ENCODE measurements around the gene PSTK.
A peak's percentile ranks its signal among the peaks of the same experiment; 100 is the strongest.

PSTK gene, protein sequence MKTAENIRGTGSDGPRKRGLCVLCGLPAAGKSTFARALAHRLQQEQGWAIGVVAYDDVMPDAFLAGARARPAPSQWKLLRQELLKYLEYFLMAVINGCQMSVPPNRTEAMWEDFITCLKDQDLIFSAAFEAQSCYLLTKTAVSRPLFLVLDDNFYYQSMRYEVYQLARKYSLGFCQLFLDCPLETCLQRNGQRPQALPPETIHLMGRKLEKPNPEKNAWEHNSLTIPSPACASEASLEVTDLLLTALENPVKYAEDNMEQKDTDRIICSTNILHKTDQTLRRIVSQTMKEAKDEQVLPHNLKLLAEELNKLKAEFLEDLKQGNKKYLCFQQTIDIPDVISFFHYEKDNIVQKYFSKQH

DNA sequence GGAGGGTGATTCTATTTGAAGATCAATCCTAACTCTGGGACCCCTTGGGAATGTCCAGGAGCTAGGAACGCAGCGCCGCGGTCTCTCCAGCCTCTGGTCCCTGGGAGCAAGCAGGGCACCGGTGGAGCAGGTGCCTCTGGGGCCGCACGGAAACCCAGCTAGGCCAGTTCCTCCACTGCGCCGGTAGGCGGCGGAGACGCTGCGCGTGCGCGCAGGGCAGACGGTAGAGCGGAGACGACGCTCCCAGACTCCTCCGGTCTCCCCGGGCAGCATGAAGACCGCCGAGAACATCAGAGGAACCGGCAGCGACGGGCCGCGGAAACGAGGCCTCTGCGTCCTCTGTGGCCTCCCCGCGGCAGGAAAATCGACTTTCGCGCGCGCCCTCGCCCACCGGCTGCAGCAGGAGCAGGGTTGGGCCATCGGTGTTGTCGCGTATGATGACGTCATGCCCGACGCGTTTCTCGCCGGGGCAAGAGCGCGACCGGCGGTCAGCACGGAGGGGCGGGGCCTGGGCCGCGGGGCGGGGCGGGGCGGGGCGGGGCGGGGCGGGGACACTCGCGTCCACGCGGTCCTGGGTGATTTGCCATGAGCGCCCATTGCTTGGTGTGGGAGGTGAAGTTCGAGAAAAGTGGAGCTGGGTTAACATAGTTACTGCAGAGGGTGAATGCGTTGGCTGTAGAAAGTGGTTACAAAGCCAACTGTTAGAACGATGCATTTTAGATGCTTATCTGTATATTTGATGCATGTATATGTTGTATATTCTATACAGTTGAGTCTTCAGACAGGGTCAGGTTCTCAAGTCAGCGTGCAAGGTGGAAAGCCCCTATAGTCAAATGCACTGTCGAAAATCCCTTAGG, at the start of gene PSTK:
TSS of gene PSTK (plus strand) at position 193 of the 857 bp plus-strand sequence. CDS start at position 272, 79 bp downstream.
- peak; percentile 91 for DNase-seq

DNA sequence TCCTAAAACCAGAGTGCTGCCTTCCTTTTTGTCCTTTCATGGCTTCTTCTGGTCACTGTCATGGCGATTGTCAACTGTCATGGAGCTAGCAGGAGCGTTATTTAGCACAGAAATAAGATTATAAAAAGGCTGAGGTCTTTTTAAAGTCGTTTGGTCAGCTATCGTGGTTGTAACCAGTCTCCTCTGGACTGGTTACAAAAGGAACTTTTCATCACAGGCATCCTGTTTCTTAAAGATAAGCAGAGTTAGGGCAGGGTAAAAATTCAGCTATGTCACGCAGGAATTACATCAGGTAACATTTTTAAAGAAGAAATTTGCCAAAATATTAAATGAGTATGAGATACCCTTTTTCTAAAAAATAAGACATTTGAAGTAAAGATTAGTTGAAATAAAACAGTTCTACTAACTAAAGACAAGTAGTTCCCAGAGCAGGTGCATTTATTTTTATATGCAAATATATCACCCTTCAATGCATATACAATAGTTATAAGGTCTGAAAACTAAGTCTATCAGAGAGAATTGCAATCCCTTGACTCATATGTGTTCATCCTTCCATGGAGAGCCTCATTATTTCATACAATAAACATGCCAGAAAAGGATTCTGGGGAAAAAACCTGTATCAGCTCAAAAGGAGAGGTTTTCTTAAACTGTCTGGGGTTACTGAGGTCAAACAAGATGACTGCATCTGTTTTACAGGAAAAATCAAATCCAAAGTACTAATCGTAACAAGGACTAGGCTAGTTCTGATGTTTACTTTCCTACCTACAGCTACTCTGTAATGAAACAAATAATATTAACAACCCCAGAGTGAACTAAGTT, 48.9 kb upstream of the PSTK start:
- DNase-seq = no peak

DNA sequence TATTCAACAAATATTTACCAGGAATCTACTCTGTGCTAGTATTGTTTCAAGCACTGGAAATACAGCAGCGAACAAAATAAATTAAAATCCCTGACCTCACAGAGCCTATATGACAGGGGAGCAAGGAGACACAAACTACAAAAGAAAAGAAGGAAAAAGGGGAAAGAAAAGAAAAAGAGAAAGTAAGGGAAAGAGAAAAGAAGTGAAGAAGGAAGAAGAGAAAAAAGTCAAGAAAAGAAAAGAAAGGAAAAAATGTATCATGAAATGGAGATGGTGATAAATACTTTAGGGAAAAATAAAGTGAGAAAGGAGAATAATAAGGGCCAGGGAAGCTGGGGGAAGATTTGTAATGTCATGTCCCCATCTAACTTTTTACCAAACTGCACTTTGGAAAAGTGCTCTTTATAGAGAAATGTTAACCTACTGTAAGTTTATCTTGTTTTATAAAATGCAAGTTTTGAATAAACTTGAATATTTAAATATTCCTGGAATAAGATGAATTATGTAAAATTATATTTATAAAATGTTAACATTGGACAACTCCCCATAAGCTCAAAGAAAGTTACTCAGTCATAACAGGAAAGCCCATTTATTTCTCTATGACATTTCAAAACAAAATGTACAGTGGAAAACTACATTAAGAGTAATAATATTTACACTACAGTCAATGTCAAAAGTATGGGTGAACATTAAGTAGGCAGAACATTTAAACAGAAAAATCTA, 40.9 kb upstream of the PSTK start:
- no peak for DNase-seq

DNA sequence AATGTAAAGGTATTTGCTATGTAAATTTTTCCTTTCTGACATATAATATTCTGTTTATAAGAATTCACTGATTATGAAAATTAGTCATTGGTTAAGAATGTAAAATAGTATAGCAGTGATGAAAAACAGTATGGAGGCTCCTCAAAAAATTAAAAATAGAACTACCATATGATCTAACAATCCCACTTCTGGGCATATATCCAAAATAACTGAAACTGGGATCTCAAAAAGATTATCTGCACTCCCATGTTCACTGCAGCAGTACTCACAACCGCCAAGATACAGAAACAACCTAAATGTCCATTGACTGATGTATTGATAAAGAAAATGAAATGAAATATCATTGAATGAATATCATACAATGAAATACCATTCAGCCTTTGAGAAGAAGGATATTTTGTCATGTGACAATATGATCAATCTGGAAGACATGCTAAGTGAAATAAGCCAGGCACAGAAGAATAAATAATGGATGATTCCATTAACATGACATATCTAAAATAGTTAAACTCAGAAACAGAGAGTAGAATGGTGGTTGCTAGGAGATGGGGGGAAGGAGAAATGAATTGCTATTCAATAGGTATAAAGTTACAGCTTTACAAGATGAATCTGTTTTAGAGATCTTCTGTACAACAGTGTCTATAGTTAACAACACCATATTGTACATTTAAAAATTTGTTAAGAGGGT, 40.2 kb upstream of the PSTK start:
- no peak for DNase-seq

DNA sequence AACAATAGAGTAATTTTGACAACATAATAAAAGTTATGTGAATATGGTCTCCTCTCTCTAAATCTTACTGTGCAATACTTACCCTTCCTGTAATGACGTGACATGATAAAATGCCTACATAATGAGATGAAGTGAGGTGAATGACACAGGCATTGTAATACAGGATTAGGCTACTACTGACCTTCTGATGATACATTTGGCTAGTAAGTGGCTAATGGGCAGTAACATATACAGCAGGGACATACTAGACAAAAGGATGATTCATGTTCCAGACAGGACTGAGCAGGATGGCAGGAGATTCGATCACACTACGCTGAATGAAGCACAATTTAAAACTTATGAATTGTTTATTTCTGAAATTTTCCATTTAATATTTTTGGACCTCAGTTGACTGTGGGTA, 30.9 kb upstream of the PSTK start:
- no peak for DNase-seq

DNA sequence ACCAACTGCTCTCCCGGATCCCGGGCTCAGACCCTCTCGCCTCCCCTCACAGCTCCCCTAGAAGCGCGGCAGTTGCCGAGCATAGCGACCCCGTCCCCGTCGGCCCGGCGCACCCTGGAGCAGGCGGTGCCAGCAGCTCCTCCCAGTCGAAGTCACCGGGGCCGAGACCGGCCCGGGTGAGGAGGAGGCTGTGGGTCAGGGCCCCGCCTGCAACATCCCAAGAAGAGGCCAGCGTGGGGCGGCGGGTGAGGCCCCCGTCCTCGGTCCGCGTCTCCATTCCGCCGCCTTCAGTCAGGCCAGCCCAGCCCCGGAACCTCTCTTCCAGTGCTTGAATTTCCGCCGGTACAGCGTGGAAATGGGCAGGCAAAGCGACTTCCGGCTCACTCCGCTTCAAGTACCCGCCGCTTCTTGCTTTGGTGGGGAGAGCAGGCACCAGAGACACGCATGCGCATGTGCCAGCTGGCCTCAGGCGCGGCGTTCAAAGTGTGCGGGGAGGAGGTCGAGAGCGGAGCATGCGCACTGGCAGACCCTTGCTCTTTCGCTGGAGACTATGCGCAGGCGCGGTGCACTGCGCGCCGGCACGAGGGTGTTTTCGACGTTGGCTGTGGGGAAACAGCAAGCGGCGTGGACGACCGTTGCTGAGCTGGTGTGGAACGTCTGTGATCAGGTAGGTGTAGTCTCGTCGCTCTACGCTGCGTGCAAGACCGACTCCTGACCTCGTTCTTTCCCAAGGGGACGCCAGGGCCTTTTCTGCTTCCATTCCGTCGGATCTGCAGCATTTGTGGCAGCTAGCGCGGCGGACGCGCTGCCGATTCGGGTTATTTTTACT, 26.1 kb upstream of the PSTK start, which contains the start of gene C10orf88:
TSS of gene C10orf88 (minus strand) at position 326 of the 829 bp plus-strand sequence. CDS start at position 277, 49 bp downstream.
- peak; percentile 99 for DNase-seq

DNA sequence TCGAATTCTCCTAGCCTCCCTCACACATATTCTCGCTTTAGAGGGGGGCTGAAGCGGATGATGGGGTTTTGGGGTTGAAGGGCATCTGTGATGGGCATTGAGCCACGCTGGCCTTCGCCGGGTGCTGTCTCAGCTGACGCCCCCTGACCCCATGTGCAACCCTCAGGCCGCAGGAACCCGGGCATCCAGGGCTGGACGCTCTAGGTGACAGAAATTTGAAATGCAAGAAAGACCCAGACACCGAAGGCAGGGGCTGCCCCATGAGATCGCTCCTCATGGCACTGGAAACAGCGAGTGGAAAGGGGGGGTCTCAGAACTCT, 25.5 kb upstream of the PSTK start:
- DNase-seq = no peak

DNA sequence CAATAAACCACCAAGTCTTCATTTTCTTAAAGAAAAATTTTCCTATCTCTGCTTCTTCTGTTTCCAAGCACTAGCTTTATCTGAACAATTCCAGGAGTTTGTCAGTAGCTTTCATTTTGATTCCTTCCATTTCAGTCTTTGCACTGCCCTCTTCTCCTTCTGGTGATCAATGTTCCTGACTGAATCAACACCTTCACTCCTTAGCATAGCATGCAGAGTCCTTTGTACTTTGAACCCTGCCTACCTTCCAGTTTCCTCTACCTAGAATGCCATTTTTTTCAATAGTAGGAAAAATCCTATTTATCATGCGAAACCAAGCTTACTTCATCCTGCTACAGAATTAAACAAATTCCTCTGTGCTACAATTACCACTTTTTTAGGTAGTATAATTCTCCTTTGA, 24.3 kb upstream of the PSTK start:
- no peak for DNase-seq

DNA sequence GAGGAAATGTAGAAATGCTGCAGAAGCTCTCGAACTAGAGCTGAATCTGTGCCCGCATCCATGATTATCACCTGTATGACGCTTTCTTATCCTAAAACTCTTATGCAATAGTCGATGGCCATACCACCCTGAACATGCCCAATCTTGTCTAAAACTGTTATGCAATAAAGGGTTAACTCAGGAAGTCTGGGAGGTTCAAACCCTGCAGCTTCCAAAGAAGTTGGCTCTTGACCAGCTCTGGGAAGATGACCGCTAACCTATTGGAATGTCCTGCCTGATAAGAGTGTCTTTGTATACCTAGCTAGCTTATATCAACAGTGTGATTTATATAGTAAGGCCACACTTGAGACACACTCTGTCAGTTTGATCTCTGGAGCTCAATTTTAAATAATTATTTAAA, 22.7 kb upstream of the PSTK start:
- DNase-seq = no peak

DNA sequence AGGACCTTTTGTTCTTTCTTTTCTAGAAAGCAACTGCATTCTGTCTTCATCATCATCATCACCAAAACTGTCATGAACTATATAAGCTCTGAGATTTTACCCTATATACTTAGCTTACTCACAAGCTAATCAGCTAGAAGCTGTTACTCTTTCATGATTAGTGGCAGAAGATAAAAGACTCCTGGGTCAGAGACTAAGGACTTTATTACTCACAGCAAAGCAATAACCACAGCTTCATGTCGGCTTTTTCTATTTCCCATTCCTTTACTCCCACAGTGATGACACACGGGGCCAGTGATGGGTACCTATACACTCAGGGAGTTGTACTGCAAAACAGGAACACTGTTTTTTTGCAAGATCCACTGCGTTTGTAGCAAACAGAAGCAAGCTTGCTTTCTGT, 17.8 kb upstream of the PSTK start:
- no peak for DNase-seq

DNA sequence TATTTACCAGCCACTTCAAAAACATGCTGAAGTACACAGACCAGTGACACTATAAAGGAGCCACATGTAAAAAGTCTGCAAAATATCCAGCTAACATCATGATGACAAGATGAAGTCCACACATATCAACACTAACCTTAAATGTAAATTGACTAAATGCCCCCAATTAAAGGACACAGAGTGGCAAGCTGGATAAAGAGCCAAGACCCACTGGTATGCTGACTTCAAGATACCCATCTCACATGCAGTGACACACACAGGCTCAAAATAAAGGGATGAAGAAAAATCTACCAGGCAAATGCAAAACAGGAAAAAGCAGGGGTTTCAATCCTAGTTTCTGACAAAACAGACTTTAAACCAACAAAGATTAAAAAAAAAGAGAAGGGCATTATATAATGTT, 13.3 kb upstream of the PSTK start:
- DNase-seq = no peak

DNA sequence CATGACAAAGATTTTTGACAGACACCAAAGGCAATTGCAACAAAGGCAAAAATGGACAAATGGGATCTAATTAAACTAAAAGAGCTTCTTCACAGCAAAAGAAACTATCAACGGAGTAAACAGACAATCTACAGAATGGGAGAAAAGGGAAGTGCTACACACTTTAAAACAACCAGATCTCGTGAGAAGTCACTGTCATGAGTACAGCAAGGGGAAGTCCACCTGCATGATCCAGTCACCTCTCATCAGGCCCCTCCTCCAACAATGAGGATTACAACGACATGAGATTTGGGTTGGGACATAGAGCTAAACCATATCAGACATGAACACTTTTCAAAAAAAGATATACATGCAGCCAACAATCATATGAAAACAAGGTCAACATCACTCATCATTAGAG, 11.5 kb upstream of the PSTK start:
- no peak for DNase-seq

DNA sequence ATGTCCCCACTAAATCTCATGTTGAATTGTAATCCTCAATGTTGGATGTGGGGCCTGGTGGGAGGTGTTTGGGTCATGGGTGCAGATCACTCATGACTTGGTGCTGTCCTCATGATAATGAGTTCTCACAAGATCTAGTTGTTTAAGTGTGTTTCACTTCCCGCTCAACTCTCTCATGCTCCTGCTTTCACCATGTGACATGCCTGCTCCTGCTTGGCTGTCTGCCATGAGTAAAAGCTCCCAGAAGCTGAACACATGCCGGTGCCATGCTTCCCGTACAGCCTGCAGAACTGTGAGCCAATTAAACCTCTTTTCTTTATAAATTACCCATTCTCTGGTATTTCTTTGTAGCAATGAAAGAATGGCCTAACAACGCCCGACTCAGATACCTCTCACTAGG, 6.2 kb upstream of the PSTK start:
- no peak for DNase-seq

DNA sequence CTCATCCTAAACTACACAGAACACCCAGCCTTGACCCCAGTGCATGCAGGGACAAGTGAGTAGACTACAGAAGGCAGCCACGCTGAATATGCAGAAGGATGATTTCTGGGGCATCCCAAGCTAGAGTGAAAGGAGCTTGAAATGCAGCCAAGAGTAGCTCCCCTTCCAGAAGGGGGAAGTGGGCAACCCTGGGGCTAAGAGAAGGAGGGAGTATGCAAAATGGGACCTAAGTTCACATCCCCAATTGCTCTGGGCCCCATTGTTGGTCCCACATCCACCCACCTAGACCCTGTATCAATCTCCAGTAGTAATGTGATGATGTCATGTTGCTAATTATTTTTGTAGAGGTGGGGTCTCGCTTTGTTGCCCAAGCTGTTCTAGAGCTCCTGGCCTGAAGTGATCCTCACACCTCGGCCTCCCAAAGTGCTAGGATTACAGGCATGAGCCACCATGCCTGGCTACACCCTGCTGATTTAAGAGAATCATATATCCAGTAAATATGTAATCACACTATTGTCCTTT, 5.6 kb upstream of the PSTK start:
- DNase-seq = no peak

DNA sequence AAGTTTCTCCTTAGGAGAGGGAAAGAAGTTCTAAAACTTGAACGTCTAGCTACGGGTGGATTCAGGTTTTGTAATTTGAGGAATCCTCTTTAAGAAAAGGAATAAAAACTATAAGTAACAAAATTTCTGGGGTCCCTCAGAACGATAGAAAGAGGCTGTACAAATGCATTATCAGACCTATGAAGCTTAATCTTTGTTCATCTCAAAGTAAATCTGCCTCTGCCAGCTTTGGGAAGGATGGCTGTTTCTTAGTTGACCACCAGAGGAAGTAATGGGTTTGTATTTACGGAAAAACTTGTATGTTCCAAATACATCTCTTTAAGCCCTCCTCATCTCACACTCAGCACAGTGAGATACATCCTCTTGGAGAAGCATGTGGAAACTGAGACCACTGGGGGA, 864 bp downstream of the PSTK start:
- no peak for DNase-seq

DNA sequence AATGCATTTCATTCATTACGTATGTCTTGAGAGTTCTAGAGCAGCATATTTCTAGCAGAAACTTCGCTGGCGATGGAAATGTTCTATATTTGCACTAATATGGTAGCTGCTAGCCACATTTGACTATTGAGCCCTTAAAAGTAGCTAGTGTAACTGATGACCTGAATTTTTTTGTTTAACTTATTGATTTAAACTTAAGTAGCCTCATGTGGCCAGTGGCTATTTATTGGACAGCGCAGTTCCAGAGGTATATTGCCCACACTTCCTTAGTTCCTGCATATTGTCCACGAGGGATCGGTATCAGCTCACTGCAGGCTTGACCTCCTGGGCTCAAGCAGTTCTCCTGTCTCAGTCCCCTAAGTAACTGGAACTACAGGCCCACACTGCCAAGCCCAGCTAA, 3.7 kb downstream of the PSTK start:
- no peak for DNase-seq

DNA sequence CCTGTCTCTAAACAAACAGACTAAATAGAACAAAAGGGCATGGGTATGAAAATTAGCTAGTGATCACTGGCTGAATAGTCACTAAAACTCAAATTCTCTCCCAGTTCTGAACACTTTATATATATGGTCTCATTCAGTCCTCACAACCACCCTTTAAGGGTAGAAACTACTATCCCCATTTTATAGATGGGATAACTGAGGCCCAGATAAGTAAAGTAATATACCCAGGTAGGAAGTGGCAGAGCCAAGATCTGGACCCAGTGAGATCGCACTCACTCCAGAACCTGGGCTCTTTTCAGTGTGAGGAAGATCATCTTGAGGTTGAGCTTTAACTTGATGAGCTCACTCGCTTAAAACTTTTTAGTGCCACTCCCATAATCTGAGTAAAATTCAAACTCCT, 4.5 kb downstream of the PSTK start:
- DNase-seq = no peak

DNA sequence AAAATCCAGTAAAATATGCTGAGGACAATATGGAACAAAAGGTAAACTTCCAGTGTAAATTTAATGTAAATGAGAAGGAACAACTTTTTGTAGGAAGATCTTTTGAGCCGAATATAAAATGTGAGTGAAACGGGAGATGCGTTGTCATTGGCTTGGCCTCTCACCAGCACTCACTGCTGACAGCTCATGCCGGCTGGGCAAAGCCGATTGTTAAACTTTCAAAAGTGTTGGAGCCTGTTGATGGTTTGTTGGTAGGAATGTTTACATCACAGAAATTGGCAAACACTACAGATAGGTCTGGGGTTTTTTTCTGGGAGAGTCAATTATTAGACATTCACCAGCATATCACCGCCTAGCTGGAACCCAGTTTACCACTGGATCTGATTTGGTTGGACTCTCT, 6.1 kb downstream of the PSTK start:
- no peak for DNase-seq

DNA sequence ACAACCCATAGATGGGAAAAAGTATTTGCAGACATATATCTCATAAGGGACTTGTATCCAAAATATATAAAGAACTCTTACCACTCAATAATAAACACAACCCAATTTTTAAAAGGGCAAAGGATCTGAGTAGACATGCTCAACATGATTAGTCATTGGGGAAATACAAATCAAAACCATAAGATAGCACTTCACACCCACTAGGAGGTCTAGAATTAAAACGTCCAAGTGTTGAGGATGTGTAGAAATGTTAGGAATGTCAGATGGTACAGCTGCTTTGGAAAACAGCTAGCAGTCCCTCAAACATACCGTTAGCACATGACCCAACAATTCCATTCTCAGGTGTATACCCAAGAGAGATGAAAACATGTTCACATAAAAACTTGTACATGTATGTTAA, 8.3 kb downstream of the PSTK start:
- no peak for DNase-seq

DNA sequence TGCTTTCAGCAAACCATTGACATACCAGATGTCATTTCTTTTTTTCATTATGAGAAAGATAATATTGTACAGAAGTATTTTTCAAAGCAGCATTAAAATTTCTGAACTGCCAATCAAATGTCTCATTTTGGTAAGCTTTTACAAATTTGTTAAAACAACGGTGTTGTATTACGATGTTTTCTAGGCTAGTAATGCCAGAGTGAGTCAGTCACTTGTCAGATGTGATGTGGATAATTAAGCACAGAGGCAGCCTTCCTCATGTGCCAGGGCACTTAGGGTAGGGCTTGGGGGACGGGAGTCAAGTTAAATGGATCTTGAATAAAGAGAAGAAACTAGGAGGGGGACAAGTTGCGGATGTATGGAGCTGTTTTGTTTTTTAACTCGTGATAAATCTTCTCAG, 10.1 kb downstream of the PSTK start:
- DNase-seq = no peak

DNA sequence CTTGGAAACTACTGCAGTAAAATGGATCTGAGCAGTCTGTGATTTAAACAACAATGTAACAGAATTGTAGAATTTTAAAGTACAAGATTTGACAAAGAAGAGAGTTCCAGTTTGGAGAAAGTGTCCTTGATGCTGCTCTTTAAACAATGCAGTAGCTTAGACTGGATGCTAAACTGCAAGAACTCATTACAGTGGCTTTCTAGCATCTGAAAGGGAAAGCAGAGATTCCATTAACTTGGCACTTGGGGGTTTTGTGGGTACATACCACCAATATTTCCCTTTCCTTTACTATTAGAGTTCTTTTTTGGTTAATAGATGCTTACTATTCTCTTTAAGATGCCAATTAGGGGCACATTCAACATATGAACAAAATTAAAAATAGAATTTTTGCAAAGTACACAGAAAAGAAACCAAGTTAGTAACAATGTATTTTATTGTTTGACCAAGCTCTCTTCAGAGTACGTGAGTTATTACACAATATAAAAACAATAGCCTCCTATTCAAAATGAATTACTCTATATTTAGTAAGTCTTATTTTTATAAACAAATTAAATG, 11.9 kb downstream of the PSTK start:
- DNase-seq = no peak

All from CD4-positive, alpha-beta T cell treated with Interleukin-21 for 1 hour (primary cell).